ENCODE data around the gene TNFAIP3. TPM values are rescaled to one million over a fixed set of nuclear protein-coding genes. Genes with fewer than 3 reads are reported as not detected.
"Not testable (repeated sequence)": the region's sequence is repeated elsewhere in the genome, so short reads cannot be mapped to it uniquely, and the experiment has no call there.

The TNFAIP3 gene
- total and polyA plus RNA-seq, 2 donors (not counting 1 experiment from before 2014, with no cell fraction given), result 86.2 to 92.0 TPM

DNA sequence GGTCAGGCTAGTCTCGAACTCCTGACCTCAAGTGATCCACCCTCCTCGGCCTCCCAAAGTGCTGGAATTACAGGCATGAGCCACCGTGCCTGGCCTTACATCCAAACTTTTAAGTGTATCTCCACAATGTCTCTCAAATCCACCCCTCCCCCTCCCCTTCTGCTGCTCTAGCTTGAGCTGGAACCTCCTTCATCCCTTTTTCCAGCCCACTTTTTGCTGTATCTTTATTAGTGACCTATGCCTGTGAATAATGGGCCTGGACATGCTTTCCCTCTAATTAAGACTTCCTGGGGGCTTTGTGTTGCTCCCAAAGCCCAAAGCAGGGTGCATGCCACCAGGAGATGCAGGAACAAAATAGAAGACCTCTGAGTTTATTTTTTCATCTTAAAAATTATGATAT is 26.1 kb downstream of the TNFAIP3 start:
- H3K4me3 Mint-ChIP-seq, result no peak overlapping the region
- DNase-seq (no peak), ATAC-seq (ENCODE audit: low read depth) (no peak)
- Histone ChIP-seq H4K20me1 (ENCODE audit: control insufficient read depth, insufficient read depth, low read length, poor library complexity, severe bottlenecking) (no peaks in the 10 kb centered on the region), H3K4me1 (ENCODE audit: control insufficient read depth in 2 of 2, insufficient read depth in 2 of 2, low read length in 2 of 2) (no peaks in the 10 kb centered on the region), H3K27ac (ENCODE audit: low read length in 2 of 2) (no peak overlapping the region), H3K4me2 (replicated peaks; ENCODE audit: low read depth, low read length, poor library complexity, severe bottlenecking) (no peak overlapping the region), H3K27me3 (replicated peaks in 1 of 4; ENCODE audit: control extremely low read depth in 1 of 4, control insufficient read depth in 3 of 4, insufficient read depth in 4 of 4, low read length in 3 of 4) (no peaks in the 10 kb centered on the region), H3K9me3 (ENCODE audit: control extremely low read depth in 1 of 3, control insufficient read depth in 2 of 3, insufficient read depth in 1 of 3, low read length in 2 of 3) (no peaks in the 10 kb centered on the region), H3K9ac (ENCODE audit: low read length) (no peak overlapping the region), H3K79me2 (ENCODE audit: control insufficient read depth, insufficient read depth, low read length) (no peaks in the 10 kb centered on the region), H2AFZ (ENCODE audit: insufficient read depth, low read depth, low read length, poor library complexity, severe bottlenecking) (no peak overlapping the region), H3K36me3 (replicated peaks in 1 of 2; ENCODE audit: control extremely low read depth in 1 of 2, control insufficient read depth in 1 of 2, extremely low read depth in 1 of 2, insufficient read depth in 2 of 2, low read length in 1 of 2) (no peaks in the 10 kb centered on the region), H3K4me3 (ENCODE audit: control extremely low read depth in 1 of 5, extremely low read depth in 1 of 5, insufficient read depth in 1 of 5, low read depth in 2 of 5, low read length in 4 of 5) (no peak overlapping the region)
- TF ChIP-seq EZH2 (IDR thresholded peaks at IDR 0.05; ENCODE audit: borderline replicate concordance, insufficient read depth, low read depth, low read length, poor library complexity, severe bottlenecking), result no peak
- TF ChIP-seq, protein P1, sequence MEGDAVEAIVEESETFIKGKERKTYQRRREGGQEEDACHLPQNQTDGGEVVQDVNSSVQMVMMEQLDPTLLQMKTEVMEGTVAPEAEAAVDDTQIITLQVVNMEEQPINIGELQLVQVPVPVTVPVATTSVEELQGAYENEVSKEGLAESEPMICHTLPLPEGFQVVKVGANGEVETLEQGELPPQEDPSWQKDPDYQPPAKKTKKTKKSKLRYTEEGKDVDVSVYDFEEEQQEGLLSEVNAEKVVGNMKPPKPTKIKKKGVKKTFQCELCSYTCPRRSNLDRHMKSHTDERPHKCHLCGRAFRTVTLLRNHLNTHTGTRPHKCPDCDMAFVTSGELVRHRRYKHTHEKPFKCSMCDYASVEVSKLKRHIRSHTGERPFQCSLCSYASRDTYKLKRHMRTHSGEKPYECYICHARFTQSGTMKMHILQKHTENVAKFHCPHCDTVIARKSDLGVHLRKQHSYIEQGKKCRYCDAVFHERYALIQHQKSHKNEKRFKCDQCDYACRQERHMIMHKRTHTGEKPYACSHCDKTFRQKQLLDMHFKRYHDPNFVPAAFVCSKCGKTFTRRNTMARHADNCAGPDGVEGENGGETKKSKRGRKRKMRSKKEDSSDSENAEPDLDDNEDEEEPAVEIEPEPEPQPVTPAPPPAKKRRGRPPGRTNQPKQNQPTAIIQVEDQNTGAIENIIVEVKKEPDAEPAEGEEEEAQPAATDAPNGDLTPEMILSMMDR (IDR thresholded peaks at IDR 0.05), result no peak
- 97% methylated on average over 3 of the region's 3 CpGs for WGBS (ENCODE audit: insufficient coverage)
- POLR2A ChIA-PET, result interaction anchor here (0.6 kb wide), 1 partner anchor 702 kb away, joined by 3 read pairs; no protein-coding TSS in a partner anchor
- H3K27ac Mint-ChIP-seq, result no peak overlapping the region
- CTCF ChIA-PET, result interaction anchor here (0.6 to 1.3 kb wide), 2 partner anchors 52 to 874 kb away, joined by 3 to 4 read pairs; no protein-coding TSS in a partner anchor
- intact Hi-C loops (cut with micrococcal nuclease), result no loop called here
- H3K4me1 Mint-ChIP-seq, result no peaks in the 10 kb centered on the region
- H3K27me3 Mint-ChIP-seq, result no peaks in the 10 kb centered on the region
- H3K9me3 Mint-ChIP-seq (ENCODE audit: insufficient read depth), result peaks cover 2% of the 10 kb centered on the region

DNA sequence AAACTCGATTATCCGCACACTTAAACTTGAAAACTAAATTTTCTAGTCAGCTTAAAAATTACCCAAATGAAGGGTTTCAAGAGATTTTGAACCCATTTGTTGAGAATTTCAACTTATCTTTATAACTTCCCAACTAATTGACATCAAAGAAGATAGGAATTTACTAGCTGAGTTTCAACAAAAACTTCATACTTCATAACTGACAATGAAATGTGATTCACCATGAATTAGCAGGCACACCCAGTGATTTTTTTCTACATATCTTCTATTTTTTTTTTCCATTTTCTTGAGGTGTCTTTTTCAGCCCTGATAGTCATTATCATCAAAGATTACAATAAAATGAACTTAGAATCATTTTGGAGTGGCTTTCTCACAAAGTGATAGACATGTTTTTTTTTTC is 26.7 kb downstream of the TNFAIP3 start:
- Mint-ChIP-seq H3K27ac (no peak overlapping the region), H3K27me3 (no peaks in the 10 kb centered on the region), H3K4me1 (no peaks in the 10 kb centered on the region), H3K4me3 (no peak overlapping the region), H3K9me3 (ENCODE audit: insufficient read depth) (peaks cover 2% of the 10 kb centered on the region)
- Histone ChIP-seq H2AFZ (ENCODE audit: insufficient read depth, low read depth, low read length, poor library complexity, severe bottlenecking) (no peak overlapping the region), H3K36me3 (replicated peaks in 1 of 2; ENCODE audit: control extremely low read depth in 1 of 2, control insufficient read depth in 1 of 2, extremely low read depth in 1 of 2, insufficient read depth in 2 of 2, low read length in 1 of 2) (no peaks in the 10 kb centered on the region), H3K4me1 (ENCODE audit: control insufficient read depth in 2 of 2, insufficient read depth in 2 of 2, low read length in 2 of 2) (no peaks in the 10 kb centered on the region), H3K79me2 (ENCODE audit: control insufficient read depth, insufficient read depth, low read length) (no peaks in the 10 kb centered on the region), H3K4me2 (replicated peaks; ENCODE audit: low read depth, low read length, poor library complexity, severe bottlenecking) (no peak overlapping the region), H3K9ac (ENCODE audit: low read length) (no peak overlapping the region), H3K9me3 (ENCODE audit: control extremely low read depth in 1 of 3, control insufficient read depth in 2 of 3, insufficient read depth in 1 of 3, low read length in 2 of 3) (no peaks in the 10 kb centered on the region), H3K27ac (ENCODE audit: low read length in 2 of 2) (no peak overlapping the region), H4K20me1 (ENCODE audit: control insufficient read depth, insufficient read depth, low read length, poor library complexity, severe bottlenecking) (no peaks in the 10 kb centered on the region), H3K27me3 (replicated peaks in 1 of 4; ENCODE audit: control extremely low read depth in 1 of 4, control insufficient read depth in 3 of 4, insufficient read depth in 4 of 4, low read length in 3 of 4) (no peaks in the 10 kb centered on the region), H3K4me3 (ENCODE audit: control extremely low read depth in 1 of 5, extremely low read depth in 1 of 5, insufficient read depth in 1 of 5, low read depth in 2 of 5, low read length in 4 of 5) (no peak overlapping the region)
- CTCF ChIA-PET, result interaction anchor here (0.6 to 1.3 kb wide), 2 partner anchors 51 to 874 kb away, joined by 3 to 4 read pairs; no protein-coding TSS in a partner anchor
- WGBS (ENCODE audit: insufficient coverage), result no CpG with 5 or more reads among the region's 2 CpGs
- intact Hi-C loops (cut with micrococcal nuclease), result no loop called here
- no peak for ATAC-seq (ENCODE audit: low read depth)
- POLR2A ChIA-PET, result no interaction called here
- no peak for DNase-seq
- TF ChIP-seq, protein P1 (IDR thresholded peaks at IDR 0.05), result no peak
- no peak for TF ChIP-seq EZH2 (IDR thresholded peaks at IDR 0.05; ENCODE audit: borderline replicate concordance, insufficient read depth, low read depth, low read length, poor library complexity, severe bottlenecking)

GRCh38 chr6:137894378-137894777 is 27.3 kb downstream of the TNFAIP3 start:
- H3K4me1 ChIP-seq (ENCODE audit: control insufficient read depth in 2 of 2, insufficient read depth in 2 of 2, low read length in 2 of 2); POLR2A ChIA-PET; H3K27ac ChIP-seq (ENCODE audit: low read length in 2 of 2); H4K20me1 ChIP-seq (ENCODE audit: control insufficient read depth, insufficient read depth, low read length, poor library complexity, severe bottlenecking); intact Hi-C loops (cut with micrococcal nuclease); ATAC-seq (ENCODE audit: low read depth); DNase-seq; H3K36me3 ChIP-seq (replicated peaks in 1 of 2; ENCODE audit: control extremely low read depth in 1 of 2, control insufficient read depth in 1 of 2, extremely low read depth in 1 of 2, insufficient read depth in 2 of 2, low read length in 1 of 2); H3K27me3 ChIP-seq (replicated peaks in 1 of 4; ENCODE audit: control extremely low read depth in 1 of 4, control insufficient read depth in 3 of 4, insufficient read depth in 4 of 4, low read length in 3 of 4); H3K9me3 Mint-ChIP-seq (ENCODE audit: insufficient read depth); H2AFZ ChIP-seq (ENCODE audit: insufficient read depth, low read depth, low read length, poor library complexity, severe bottlenecking); CTCF ChIA-PET; H3K4me2 ChIP-seq (replicated peaks; ENCODE audit: low read depth, low read length, poor library complexity, severe bottlenecking); H3K79me2 ChIP-seq (ENCODE audit: control insufficient read depth, insufficient read depth, low read length); H3K27me3 Mint-ChIP-seq; H3K4me1 Mint-ChIP-seq; H3K9ac ChIP-seq (ENCODE audit: low read length); H3K27ac Mint-ChIP-seq; H3K4me3 Mint-ChIP-seq; H3K4me3 ChIP-seq (ENCODE audit: control extremely low read depth in 1 of 5, extremely low read depth in 1 of 5, insufficient read depth in 1 of 5, low read depth in 2 of 5, low read length in 4 of 5); H3K9me3 ChIP-seq (ENCODE audit: control extremely low read depth in 1 of 3, control insufficient read depth in 2 of 3, insufficient read depth in 1 of 3, low read length in 2 of 3): not testable (repeated sequence)
- 100% methylated on average over 2 of the region's 8 CpGs for WGBS (ENCODE audit: insufficient coverage)
